Bronchial epithelial cell (primary cell): ENCODE data around the gene KANK3. TPM values are rescaled to one million over a fixed set of nuclear protein-coding genes. Genes with fewer than 3 reads are reported as not detected.

Experiments used
- DNase-seq: peaks from one replicate; pipeline ENCODE4 v3.0.0-alpha.2; 2010; ENCODE audit warnings: low read depth
- FAIRE-seq: peaks from 2 replicates; lab custom pipeline; 2011; peaks lifted over from hg19 to GRCh38; lab: Jason Lieb, UNC
- H3K27me3 ChIP-seq: 2 replicates; pipeline ENCODE4 v1.5.1; 2011; ENCODE audit warnings: low read length; ENCODE audit not compliant: control insufficient read depth, insufficient read depth
- H3K36me3 ChIP-seq: 2 replicates; pipeline ENCODE4 v1.5.1; 2011; ENCODE audit warnings: low read length; ENCODE audit not compliant: control insufficient read depth, insufficient read depth
- H3K4me3 ChIP-seq: 2 replicates; pipeline ENCODE4 v1.5.1; 2011; ENCODE audit warnings: mild to moderate bottlenecking, low read depth, low read length, control low read depth
- CTCF ChIP-seq: IDR thresholded peaks from 2 replicates; pipeline ENCODE4 v1.5.1; 2011; ENCODE audit warnings: mild to moderate bottlenecking, moderate library complexity, low read length, control low read depth, inconsistent platforms; ENCODE audit not compliant: insufficient read depth, severe bottlenecking
- total RNA-seq: library from RNA; depleted of rRNA; stranded (reverse); fragments of >200 nt; gene quantifications from 2 replicates; pipeline ENCODE4 v1.2.1, GENCODE V29; 2014

The KANK3 gene
- total RNA-seq, 1 donor from 2014 or later = 2.4 TPM

- H3K4me3 ChIP-seq = no peak overlapping the region
- no peak for DNase-seq
- no peak for FAIRE-seq
- peaks cover 8% of the 10 kb centered on the region for H3K36me3 ChIP-seq
- no peaks in the 10 kb centered on the region for H3K27me3 ChIP-seq
- TF ChIP-seq CTCF = no peak
Measured at GRCh38 chr19:8308891-8309291, 34.2 kb downstream of the KANK3 start.

GRCh38 chr19:8307965-8308866, 34.8 kb downstream of the KANK3 start, which contains the start of gene CD320:
Gene CD320 (minus strand): TSS chr19:8308358. CDS start chr19:8308290, 68 bp downstream.
- no peaks in the 10 kb centered on the region for H3K27me3 ChIP-seq
- peaks cover 10% of the 10 kb centered on the region for H3K36me3 ChIP-seq
- peak; percentile 88 for DNase-seq
- no peak for FAIRE-seq
- no peak for TF ChIP-seq CTCF
- peak within 1 kb of the TSS; percentile 44 for H3K4me3 ChIP-seq

GRCh38 chr19:8307400-8307964, 35.6 kb downstream of the KANK3 start:
- H3K36me3 ChIP-seq = peaks cover 10% of the 10 kb centered on the region
- peak overlapping the region; percentile 44 for H3K4me3 ChIP-seq
- no peaks in the 10 kb centered on the region for H3K27me3 ChIP-seq
- DNase-seq (no peak), FAIRE-seq (no peak)
- TF ChIP-seq CTCF = no peak

GRCh38 chr19:8306235-8307054, 36.6 kb downstream of the KANK3 start:
- DNase-seq (no peak), FAIRE-seq (no peak)
- no peak overlapping the region for H3K4me3 ChIP-seq
- no peaks in the 10 kb centered on the region for H3K27me3 ChIP-seq
- no peak for TF ChIP-seq CTCF
- peaks cover 6% of the 10 kb centered on the region for H3K36me3 ChIP-seq

- DNase-seq = no peak
- peaks cover 3% of the 10 kb centered on the region for H3K36me3 ChIP-seq
Measured at GRCh38 chr19:8305798-8306197, 37.3 kb downstream of the KANK3 start.

More at GRCh38 chr19:8305798-8306197, 37.3 kb downstream of the KANK3 start:
- Histone ChIP-seq H3K4me3 (no peak overlapping the region), H3K27me3 (no peaks in the 10 kb centered on the region)
- no peak for TF ChIP-seq CTCF
- no peak for FAIRE-seq
